SK-N-MC (cell line): ENCODE data around the gene WFDC11.

Source experiments
- EZH2 ChIP-seq: fragments of 200-600 bp; sonication (generic); IDR thresholded peaks from one replicate; pipeline ENCODE4 v1.6.1; 2017; ENCODE audit warnings: antibody characterized with exemption
- POLR2AphosphoS5 ChIP-seq: IDR thresholded peaks from 2 replicates; pipeline ENCODE4 v1.6.1; 2012; ENCODE audit warnings: mild to moderate bottlenecking, low read depth, low read length, borderline replicate concordance

- TF ChIP-seq EZH2 (no peak), POLR2AphosphoS5 (no peak)
Observed at GRCh38 chr20:45679650-45680049, 9.6 kb upstream of the WFDC11 start.
